GM23338 (cell line): Measurements from ENCODE around the gene HOATZ.

Source experiments
- CTCF ChIP-seq, 2 experiments: fragments of 200-600 bp in 1 of 2; sonication (generic) in 1 of 2; conservative IDR thresholded peaks; 2 replicates each; pipeline versions ENCODE4 v1.5.1 to v1.6.1; 2016 to 2017; ENCODE audit warnings: antibody characterized with exemption in 2 of 2, low read depth in 2 of 2, mild to moderate bottlenecking in 2 of 2, moderate library complexity in 1 of 2
- EZH2 ChIP-seq: fragments of 200-600 bp; sonication (generic); IDR thresholded peaks from one replicate; pipeline ENCODE4 v1.8.0; 2017; ENCODE audit warnings: antibody characterized with exemption, mild to moderate bottlenecking, low read depth; ENCODE audit not compliant: unreplicated experiment
- EZH2phosphoT487 ChIP-seq: fragments of 200-600 bp; sonication (generic); IDR thresholded peaks from one replicate; pipeline ENCODE4 v1.8.1; 2018; ENCODE audit warnings: antibody characterized with exemption; ENCODE audit not compliant: unreplicated experiment
- REST ChIP-seq: IDR thresholded peaks from one replicate; pipeline ENCODE4 v1.6.1; 2018; ENCODE audit warnings: antibody characterized with exemption; ENCODE audit not compliant: unreplicated experiment

- TF ChIP-seq CTCF (conservative IDR thresholded peaks at IDR 0.05; ENCODE audit: low read depth in 2 of 2) (no peak), REST (no peak), EZH2 (no peak), EZH2phosphoT487 (no peak)
These were observed 24.1 kb upstream of the HOATZ start for GRCh38 chr11:111490496-111490895.
